Measurements from ENCODE around the gene ABCA7.
A peak's percentile ranks its signal among the peaks of the same experiment; 100 is the strongest.
"Not testable (repeated sequence)": the region's sequence is repeated elsewhere in the genome, so short reads cannot be mapped to it uniquely, and the experiment has no call there.

The ABCA7 gene

DNA sequence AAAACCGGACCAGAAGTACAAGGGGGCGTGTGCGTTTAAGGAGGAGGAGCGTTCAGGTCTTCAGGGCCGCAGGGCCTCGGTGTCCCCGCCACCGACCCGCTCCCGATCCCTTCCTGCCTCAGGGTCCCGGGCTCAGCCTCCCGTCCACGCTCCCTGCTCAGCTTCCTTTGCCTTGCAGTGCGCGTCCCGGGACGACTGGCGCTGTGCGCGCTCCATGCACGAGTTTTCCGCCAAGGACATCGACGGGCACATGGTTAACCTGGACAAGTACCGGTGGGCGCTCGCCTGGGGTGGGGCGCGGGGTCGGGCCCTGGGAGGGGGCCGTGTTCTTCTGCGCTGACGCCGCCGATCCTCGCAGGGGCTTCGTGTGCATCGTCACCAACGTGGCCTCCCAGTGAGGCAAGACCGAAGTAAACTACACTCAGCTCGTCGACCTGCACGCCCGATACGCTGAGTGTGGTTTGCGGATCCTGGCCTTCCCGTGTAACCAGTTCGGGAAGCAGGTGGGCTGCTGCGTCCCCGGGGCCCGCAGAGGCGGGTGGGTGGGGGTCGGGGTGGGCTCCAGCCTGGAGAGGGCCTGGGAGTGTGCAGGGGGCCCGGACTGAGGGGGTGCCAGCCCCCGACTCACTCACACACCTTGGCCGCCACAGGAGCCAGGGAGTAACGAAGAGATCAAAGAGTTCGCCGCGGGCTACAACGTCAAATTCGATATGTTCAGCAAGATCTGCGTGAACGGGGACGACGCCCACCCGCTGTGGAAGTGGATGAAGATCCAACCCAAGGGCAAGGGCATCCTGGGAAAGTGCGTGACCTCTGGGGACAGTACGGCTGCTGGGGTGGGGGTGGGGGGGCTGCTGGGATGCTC is 65.3 kb downstream of the ABCA7 start:
- no peak for DNase-seq (ENCODE audit: low read depth in 2 of 2)

DNA sequence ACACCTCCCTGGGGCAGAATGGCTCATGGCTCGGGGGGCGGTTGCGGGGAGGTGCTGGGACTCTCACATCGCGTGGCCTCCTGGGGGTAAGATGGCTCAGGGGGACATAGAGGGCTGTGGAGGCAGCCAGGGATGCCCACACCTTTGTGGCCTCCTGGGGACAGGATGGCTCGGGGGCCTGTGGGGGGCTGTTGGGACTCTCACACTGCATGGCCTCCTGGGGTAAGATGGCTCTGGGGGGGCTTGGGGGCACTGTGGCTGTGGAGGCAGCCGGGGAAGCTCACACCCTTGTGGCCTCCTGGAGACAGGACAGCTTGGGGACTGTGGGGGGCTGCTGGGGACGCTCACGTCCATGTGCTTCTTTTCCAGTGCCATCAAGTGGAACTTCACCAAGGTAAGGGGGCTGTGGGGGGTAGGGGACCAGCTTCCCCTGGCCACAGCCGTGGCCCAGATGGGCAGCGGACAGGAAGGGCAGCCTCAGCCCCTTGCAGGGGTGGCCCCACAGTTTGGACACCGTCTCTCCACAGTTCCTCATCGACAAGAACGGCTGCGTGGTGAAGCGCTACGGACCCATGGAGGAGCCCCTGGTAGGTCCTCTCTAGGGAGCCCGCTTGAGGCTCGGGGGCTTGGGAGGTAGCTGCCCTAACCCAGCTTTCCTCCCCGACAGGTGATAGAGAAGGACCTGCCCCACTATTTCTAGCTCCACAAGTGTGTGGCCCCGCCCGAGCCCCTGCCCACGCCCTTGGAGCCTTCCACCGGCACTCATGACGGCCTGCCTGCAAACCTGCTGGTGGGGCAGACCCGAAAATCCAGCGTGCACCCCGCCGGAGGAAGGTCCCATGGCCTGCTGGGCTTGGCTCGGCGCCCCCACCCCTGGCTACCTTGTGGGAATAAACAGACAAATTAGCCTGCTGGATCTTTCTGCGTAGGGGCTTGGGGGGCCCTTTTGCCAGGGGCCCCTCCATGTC is 66.2 kb downstream of the ABCA7 start:
- DNase-seq (ENCODE audit: low read depth in 2 of 2): no peak

DNA sequence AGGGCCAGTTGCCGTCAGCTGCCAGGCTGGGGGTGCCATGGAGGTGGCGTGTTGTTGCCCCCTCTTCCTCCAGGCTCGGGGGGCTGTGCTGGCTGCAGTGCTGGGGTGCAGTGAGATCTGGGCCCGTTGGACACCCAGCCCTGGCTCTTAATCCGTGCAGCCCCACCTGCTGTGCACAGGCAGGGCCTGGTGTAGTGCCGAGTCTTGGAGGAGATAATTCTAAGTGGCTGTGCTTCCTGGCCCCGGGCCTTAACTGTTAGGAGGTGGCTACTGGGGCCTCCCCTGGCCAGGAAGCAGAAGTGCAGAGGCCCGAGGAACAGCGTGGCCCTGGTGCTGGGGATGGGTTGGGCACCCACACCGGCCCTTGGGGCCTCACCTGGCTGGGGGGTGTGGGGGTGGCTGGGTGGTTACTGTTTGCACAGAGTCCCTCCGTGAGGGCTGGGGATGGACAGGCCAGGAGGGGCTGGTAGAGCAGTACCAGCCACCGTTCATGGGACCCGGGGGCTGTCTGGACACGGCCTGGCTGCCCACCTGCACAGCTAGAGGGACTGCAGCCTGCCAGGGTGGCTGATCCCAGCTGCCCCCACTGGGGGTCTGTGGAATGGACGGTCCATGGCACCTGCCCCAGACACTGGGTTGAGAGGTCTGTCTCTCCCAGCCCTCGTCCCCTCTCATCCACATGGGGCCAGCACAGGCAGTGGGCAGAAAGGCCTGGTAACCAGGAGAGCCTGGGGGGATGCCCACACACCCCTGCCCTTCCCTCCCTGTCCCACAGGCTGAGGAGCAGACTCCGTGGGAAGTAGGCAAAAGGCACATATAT is 67.1 kb downstream of the ABCA7 start:
- no peak for DNase-seq (ENCODE audit: low read depth in 2 of 2)

DNA sequence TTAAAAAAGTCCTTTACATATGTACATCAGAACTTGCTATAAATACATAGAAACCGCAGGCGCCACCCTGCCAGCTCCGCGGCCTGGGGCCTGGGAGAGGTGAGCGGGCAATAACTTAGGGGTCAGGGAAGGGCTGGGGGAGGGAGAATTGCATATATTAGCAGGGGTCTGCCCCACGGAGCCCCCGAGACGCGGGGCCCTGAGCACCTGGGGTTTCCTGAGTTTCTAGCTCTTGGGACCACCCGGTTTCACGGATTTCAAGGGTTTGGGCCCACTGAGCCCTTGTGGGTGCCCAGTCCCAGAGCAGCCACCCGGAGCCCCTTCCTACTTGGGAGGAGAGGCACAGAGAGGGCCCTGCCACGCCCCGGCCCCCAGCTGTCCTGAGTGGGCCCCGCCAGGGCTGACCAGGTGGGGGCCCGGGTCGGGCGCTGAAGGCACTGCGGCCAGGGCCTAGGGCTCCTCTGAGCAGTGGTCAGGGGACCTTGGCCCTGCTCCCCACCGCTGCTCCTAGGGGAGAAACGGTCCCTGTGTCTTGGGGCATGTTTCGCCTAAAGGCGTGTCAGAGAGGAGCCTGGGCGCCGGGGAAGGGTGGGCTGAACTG is 67.9 kb downstream of the ABCA7 start:
- no peak for DNase-seq (ENCODE audit: low read depth in 2 of 2)

DNA sequence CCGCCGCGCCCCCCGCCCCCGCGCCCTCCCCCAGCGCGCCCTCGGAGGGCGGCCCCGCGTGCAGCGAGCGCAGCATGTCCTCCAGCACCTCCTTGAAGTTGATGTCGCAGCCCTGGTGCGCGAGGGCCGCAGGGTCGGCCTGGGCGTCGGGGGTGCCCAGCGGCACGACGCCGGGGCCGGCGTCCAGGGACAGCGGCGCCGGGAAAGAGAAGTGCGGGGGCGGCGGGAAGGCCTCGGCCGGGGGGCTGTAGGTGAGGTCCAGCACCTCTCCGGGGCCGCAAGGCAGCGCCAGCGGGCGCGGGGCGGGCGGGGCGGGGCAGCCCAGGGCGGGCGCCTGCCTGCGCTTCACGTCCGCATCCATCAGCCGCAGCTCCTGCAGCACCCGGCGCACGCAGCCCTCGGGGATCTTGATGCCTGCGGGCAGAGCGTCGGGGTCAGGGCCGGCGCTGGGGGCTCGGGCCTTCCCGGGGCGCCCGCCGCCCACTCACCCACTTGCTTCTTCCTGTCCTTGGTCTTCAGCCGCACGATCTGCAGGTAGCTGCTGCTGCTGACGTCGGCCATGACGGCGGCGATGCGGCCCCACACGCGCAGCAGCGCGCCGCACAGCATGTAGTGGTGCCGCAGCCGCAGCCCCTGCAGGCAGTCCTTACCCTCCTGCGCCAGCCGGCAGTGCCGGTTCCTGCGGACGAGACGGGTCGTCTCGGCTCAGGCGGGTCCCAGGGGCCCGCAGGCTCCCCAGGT is 68.6 kb downstream of the ABCA7 start:
- DNase-seq (ENCODE audit: low read depth in 2 of 2): no peak

DNA sequence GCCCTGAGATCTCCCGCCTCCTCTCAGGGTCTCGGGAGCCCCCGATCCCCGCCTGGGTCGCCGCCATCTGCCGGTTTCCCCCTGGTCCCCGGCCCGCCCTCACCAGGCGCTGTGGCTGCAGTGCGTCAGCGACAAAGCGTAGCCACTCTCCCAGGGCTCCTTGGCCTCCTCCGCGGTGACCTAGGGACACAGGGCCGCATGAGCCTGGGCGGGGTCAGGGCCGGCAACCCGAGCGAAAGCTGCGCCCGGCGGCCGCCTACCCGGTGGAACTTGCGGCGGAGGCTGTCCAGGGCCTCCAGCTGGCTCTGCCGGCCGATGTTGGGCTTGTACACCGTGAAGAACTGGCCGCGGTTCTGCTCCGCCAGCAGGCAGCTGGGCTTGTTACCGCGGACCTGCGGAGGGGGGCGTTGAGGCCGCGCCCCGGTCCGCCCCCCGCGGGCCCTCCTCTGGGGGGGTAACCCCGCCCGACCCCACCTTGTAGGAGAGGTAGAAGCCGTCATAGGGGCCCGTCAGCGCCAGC is 69.2 kb downstream of the ABCA7 start:
- DNase-seq (ENCODE audit: low read depth in 2 of 2): no peak

DNA sequence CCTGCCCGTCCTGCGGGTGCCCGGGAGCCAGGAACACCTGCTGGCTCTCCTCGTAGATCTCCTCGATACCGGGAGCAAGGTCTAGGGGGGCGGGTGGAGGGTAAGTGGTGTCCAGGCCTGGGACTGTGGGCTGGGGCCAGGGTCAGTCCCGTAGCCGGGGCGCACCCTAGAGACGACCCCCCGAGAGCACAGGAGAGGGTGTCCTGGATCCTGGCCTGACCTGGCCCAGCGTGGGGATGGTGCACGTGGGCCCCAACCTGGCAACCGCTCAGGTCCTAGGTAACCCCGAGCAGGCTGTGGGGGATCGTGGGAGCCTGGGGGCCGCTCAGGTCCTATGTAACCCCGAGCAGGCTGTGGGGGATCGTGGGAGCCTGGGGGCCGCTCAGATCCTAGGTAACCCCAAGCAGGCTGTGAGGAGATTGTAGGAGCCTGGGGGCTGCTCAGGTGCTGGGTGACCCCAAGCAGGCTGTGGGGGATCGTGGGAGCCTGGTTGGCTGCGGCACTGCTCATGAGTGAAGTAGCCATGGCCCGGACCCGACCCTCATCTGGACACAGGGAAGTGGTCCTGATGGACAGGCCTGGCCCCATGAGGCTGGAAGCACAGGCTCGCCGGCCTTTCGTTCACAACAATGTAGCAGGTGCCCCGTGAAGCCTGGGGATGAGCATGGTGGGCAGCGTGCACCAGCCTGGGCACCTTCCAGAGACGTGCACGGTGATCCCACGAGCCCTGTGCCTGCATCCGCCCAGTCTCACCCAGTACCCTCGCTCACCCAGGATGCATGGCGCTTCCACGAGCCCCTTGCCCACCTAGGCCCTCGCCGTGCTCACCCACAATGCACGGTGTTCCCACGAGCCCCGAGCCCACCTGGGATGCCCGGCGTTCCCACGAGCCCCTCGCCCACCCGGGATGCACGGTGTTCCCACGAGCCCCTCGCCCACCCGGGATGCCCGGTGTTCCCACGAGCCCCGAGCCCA is 70.1 kb downstream of the ABCA7 start:
- no peak for DNase-seq (ENCODE audit: low read depth in 2 of 2)

DNA sequence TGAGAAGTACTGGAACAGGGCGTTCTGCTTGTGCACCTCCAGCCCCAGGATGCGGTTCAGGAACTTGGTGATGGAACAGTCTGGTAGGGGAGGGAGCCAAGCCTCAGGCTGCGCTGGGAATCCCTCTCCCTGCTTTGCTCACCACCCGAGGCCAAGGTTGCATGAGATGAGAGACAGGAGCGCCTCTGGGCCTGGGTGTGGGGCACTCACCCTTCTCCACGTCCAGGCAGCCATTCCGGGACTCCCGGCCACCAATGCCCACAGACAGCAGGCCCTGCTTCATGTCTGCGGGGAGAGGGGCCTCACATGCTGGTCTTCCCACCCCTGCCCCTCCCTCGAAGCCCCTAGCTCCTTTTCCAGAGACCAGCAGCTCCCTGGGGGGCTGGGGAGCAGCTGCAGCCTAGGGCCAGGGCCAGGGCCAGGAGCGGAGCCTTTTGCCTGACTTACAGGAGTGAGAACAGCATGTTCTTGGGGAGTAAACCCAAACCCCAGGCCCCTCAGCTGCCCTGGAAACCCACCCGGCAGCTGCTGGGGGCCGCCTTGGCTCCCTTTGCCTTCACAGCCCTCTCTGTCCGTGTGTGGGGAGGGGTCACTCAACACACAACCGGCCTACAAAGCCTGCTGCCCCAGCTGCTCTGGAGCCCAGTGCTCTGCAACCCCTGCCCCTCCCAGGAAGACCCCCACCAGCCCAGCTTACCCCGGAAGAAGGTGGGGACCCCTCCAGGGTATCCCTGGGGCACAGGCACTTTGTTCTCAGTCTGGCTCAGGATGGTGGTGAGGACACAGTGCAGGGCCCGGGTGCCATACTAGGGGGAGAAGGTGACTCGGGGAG is 71.1 kb downstream of the ABCA7 start:
- DNase-seq (ENCODE audit: low read depth in 2 of 2): no peak

DNA sequence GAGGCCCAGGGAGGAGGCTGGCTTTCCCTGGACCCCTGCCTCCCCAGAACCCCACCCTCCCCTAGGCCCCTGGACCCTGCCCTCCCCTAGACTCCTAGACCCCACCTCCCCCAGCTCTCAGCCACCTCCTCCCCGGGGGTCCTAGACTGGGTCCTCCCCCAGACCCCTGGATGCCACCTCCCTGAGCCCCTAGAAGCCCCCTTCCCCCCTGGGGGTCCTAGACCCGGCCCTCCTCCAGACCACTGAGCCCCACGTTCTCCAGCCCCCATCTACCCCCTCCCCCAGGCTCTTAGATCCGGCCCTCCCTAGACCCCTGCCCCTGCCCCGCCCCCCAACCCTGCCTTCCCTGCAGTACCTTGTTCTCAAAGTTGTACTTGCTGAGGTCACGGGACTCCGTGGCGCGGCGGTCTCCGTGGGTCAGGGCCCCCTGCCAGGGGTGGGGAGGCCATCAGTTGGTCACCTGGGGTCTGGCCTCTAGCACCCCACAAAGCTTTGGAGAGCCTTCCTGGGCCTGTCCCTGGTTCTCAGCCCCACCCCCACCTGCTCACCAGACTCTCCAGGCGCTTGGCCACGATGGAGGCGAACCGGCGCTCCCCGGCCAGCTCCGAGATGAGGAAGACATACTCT is 71.8 kb downstream of the ABCA7 start:
- DNase-seq (ENCODE audit: low read depth in 2 of 2): no peak

DNA sequence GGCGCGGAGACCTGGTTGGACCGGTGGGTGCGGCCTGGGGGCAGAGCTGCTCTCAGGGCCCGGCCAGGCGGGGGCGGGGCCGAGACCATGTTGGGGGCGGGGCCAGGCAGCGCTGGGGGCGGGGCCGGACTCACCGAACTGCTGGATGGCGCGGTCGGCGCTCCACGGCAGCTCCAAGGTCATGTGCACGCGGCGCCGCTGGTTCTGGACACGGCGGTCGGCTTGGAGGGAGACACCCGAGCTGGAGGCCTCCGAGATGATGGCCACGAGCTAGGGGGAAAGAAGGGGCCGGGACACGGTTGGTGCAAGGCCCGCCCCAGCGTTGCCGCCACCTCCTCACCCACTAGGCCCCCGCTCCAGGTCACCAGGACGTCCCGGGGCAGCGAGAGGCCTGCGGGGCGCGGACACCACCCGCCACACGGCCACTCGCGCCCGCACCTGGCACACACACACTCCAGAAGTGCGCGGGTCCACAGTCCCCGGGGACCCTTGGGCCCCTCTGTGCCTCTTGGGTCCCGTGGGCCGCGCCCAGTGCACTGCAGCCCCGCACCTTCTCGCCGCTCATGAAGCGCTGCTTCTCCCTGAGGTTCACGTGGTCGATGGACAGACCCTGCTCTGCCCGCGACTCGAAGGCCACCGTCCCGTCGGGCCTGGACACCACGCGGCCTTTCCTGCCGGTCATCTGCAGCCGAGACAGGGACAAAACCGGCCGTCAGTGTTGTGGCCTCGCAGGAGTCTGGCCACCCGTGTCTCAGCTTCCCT is 72.5 kb downstream of the ABCA7 start:
- DNase-seq (ENCODE audit: low read depth in 2 of 2): no peak

DNA sequence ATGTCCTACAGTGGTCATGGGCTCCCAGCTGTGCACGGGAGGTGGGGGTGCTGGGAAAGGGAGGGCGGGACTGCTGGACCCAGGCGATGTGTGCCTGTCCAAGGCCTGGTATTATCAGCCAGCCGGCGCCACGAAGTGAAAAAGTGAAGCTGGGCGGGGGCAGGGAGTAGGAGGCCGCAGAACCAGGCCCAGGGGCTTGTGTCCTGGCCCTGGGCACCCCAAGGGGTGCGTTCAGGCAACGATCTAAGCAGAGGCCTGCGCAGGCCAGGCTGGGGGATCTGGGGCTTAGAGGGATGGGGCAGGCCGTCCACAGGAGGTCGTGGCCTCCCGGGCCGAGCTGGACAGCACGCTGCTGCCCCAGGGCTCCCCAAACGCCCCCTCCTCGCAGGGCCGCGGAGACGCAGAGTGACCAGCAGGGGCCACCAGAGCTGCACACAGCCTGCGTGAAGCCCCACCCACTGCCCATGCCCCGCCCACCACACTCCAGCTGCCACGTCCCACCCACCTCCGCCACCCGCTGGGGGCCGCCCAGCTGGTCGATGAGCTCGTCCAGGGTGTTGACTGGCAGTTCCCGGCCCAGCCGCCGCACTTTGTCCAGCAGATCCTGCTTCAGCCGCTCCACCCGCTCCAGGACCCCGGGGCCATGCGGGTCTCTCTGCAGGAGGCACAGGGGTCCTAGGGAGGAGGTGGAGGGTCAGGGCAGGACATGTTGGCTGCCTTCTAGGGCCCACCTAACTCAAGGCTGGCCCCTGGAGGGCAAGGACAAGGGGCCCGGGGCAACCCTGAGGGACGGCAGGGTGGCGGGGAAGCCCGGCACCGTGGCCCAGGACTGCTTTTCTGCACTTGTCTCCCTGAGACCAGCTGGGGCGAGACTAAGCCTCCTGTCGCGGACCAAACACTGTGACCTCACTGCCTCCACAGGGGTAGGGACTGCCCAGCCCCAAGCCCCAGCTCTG is 73.4 kb downstream of the ABCA7 start:
- DNase-seq (ENCODE audit: low read depth in 2 of 2): peak; percentile 67 to 73

DNA sequence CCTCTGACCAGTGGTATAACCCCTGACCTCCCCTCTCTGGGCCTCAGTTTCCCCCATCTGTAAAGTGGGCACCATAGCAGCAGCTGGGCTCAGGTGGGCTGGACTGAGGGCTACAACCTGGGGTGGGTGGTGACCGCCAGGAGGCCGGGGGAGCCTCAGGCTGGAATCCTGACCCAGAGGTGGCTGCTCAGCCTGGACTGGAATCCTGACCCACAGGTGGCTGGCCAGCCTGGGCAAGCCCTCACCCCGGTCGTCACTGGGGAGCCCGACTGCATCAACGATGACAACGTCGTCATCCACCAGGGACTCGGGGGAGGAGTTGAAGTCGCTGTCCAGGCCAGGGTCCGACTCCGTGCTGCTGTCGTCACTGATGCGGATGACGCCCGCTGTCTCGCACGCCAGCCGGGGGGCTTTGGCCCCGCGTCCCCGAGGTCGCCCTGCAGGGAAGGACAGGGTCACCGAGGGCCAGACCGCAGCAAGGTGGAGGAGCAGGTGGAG is 74.1 kb downstream of the ABCA7 start:
- no peak for DNase-seq (ENCODE audit: low read depth in 2 of 2)

DNA sequence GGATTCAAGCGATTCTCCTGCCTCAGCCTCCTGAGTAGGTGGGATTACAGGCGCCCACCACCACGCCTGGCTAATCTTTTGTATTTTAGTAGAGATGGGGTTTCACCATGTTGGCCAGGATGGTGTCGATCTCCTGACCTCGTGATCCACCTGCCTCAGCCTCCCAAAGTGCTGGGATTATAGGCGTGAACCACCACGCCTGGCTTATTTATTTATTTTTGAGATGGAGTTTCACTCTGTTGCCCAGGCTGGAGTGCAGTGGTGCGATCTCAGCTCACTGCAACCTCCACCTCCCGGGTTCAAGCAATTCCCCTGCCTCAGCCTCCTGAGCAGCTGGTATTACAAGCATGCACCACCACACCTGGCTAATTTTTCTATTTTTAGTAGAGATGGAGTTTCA is 74.8 kb downstream of the ABCA7 start:
- DNase-seq (ENCODE audit: low read depth in 2 of 2): not testable (repeated sequence)
